ENCODE measurements around the gene STX10.

GRCh38 chr19:13137290-13137794 lies 12.8 kb downstream of the STX10 start:
- TF ChIP-seq, protein P1, sequence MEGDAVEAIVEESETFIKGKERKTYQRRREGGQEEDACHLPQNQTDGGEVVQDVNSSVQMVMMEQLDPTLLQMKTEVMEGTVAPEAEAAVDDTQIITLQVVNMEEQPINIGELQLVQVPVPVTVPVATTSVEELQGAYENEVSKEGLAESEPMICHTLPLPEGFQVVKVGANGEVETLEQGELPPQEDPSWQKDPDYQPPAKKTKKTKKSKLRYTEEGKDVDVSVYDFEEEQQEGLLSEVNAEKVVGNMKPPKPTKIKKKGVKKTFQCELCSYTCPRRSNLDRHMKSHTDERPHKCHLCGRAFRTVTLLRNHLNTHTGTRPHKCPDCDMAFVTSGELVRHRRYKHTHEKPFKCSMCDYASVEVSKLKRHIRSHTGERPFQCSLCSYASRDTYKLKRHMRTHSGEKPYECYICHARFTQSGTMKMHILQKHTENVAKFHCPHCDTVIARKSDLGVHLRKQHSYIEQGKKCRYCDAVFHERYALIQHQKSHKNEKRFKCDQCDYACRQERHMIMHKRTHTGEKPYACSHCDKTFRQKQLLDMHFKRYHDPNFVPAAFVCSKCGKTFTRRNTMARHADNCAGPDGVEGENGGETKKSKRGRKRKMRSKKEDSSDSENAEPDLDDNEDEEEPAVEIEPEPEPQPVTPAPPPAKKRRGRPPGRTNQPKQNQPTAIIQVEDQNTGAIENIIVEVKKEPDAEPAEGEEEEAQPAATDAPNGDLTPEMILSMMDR (IDR thresholded peaks at IDR 0.05) = no peak
- TF ChIP-seq POLR2A (IDR thresholded peaks at IDR 0.05) = no peak

Data from adrenal gland (tissue), 5 donors.